NCI-H345 treated with DMSO at 0.1 percent for 48 hours (cell line): ENCODE results near the gene PPM1M.

Source experiments
- DNase-seq: peaks from one replicate; lab custom pipeline; 2025; ENCODE audit not compliant: unreplicated experiment; lab: John Stamatoyannopoulos, UW

Gene PPM1M

GRCh38 chr3:52294320-52295150, 49.0 kb downstream of the PPM1M start:
- DNase-seq: no peak

- DNase-seq: no peak
Observed at GRCh38 chr3:52295671-52296208, 50.2 kb downstream of the PPM1M start.

DNA sequence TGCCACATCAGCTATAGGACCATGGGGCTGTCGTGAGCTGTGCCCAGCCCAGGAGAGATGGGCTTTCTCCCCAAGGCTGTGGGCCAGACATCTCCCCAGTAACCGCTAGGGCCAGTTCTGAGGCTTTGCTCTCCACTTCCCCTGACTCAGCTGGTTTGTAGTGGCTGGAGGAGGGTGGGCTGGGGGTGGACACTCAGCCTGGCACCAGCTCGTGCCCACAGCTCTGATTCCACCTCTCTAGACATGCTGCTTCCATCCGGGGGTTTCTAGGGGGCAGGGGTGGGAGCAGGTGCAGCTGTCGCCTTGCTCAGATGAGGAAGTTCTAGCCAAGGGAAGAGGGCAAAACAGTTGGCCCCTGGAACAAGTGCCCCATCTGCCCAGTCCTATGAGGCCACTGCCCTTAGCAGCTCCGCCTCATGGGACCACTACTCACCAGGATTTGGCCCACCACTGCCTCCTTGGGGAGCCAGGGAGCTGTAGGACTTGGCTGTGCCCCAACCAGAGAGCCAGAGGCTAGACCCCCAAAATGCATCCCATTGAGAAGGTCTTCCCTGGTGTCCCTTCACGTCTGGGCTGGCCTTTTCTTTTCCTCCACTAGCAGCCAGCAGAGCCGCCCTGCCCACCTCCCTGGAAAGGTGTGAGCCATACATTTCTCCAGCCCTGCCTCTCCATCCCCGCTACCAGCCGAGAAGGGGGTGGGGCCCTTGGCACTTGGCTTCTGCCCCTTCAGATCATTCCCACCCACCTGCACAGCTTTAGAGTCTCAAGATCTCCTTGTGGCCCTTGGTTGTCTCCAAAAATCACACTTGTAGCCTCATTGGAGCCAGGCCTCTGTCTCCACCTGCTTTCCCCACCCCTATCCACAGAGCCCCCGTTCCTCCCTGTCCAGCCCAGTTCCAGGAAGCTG, 51.9 kb downstream of the PPM1M start:
- DNase-seq: no peak

DNA sequence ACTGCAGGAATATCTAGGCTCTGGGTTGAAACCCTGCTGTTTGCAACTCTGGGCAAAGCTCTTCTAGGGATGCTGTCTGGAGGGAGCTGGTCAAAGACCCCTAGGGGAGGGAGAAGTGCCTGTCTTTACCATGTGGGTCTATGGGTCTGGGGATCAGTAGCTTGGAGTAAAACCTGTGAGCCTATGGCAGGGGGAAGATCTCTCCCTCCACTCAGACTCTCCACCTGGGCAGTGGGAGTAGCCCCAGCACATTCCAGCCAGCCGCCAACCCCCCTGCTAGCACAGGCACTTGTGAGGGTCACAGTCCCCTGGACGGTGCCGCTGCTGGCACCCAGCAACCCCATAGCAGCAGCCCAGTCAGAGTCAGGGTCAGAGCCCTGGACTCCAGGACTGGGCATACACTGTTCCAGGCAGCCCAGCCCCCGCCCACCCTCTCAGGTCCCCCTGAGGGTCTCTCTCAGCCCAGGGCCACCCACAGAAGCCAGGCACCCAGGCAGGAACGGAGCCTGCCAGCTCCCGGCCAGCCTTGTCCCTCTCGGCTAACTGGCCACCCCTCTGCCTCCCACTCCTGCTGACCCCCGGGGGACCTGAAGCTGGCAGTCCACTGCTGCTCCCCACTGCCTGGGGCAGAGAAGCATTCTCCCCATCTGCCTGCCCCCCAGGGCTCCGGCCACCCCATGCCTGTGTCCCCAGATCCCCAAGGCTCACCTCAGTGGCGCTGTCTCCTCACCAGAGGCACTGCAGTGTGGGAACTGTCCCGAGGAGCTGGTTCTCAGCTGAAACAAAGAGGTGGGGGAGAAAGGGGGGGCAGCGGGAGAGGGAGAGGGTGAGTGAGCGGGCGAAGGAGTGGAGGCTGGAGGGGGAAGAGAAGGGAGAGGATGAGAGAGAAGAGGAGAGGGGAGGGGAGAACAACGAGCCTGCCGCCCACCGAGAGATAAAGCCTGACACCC, 52.9 kb downstream of the PPM1M start:
- no peak for DNase-seq

DNA sequence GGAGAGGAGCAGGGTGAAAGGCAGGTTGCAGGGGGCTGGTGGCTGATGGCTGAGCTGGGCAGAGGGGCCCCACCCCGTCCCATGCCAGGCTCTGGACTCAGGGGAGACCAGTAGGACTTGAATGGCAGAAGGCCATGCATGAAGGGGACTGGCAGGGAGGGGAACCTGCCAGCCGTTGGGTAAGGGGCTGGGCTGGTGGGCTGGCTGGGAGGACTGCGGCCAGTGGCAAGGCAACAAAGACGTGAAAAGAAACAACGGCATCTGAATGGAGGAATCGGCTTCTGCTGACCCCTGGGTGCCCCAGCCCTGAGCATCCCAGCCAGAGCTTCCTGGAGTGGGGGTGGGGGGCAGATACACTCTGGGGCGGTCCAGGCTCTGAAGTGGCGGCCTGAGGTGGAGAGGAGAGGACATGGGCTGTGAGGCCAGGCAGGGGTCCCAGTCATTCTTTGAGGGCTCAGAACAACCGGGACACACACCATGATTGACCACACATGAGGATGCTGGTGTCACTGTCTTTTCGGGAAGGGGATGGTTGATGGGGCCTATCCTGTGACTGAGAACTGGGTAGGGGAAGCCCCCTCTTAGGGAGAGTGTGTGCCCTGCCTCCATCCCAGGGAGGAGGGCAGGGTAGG, 53.8 kb downstream of the PPM1M start:
- no peak for DNase-seq
